Tibial nerve (tissue), 4 donors: ENCODE data around the gene FFAR1. TPM values are rescaled to one million over a fixed set of nuclear protein-coding genes. Genes with fewer than 3 reads are reported as not detected.
A peak's percentile ranks its signal among the peaks of the same experiment; 100 is the strongest.

Source experiments
- DNase-seq, 2 donors: peaks; one replicate each; pipeline ENCODE4 v3.0.0-alpha.2; 2019; ENCODE audit warnings: low spot score in 2 of 2
- H3K27ac ChIP-seq, 4 donors: fragments of 200-600 bp; sonication (generic) in 3 of 4; one replicate each; pipeline ENCODE4 v1.5.1; 2017 to 2019; ENCODE audit warnings: mild to moderate bottlenecking in 1 of 4
- H3K27me3 ChIP-seq, 2 donors: fragments of 200-600 bp; sonication (generic) in 1 of 2; one replicate each; pipeline versions ENCODE4 v1.5.1 to v1.6.0; 2017 to 2019
- H3K36me3 ChIP-seq, 3 donors: fragments of 200-600 bp; sonication (generic); one replicate each; pipeline ENCODE4 v1.5.1; 2018 to 2019
- H3K4me1 ChIP-seq, 4 donors: fragments of 200-600 bp; sonication (generic) in 3 of 4; one replicate each; pipeline ENCODE4 v1.5.1; 2017 to 2019
- H3K4me3 ChIP-seq, 4 donors: fragments of 200-600 bp; sonication (generic) in 3 of 4; one replicate each; pipeline ENCODE4 v1.5.1; 2017 to 2019; ENCODE audit warnings: mild to moderate bottlenecking in 1 of 4, moderate library complexity in 1 of 4
- H3K9me3 ChIP-seq, 4 donors: fragments of 200-600 bp; sonication (generic) in 3 of 4; one replicate each; pipeline ENCODE4 v1.5.1; 2017 to 2019
- EP300 ChIP-seq, 2 donors: sonication (generic); formaldehyde crosslinking; IDR thresholded peaks; one replicate each; pipeline ENCODE4 v1.6.1; 2017; ENCODE audit warnings: antibody characterized with exemption in 2 of 2, mild to moderate bottlenecking in 1 of 2
- POLR2A ChIP-seq, 2 donors: fragments of 450-650 bp; IDR thresholded peaks; one replicate each; pipeline ENCODE4 v1.6.1; 2017; ENCODE audit warnings: antibody characterized with exemption in 2 of 2, mild to moderate bottlenecking in 2 of 2, moderate library complexity in 2 of 2
- WGBS, 2 donors: methylation state at CpG; one replicate each; pipeline ENCODE4 v1.1.5; 2018; 5-methylcytosine and 5-hydroxymethylcytosine counted together
- total RNA-seq, 4 donors: library from RNA; depleted of rRNA; stranded (reverse); fragments of >200 nt; gene quantifications; one replicate each; pipeline ENCODE4 v1.1.0, GENCODE V29; 2016
- TF ChIP-seq, protein P1 (sequence below), 5 experiments: fragments of 200-600 bp in 3 of 5; fragments of 450-650 bp in 2 of 5; sonication (generic) in 3 of 5; IDR thresholded peaks; one replicate each; pipeline ENCODE4 v1.5.1; 2016 to 2019; ENCODE audit warnings: antibody characterized with exemption in 5 of 5, mild to moderate bottlenecking in 3 of 5, moderate library complexity in 2 of 5

FFAR1 gene
- total RNA-seq, 4 donors from 2014 or later = 0.59 TPM; not detected in 3

DNA sequence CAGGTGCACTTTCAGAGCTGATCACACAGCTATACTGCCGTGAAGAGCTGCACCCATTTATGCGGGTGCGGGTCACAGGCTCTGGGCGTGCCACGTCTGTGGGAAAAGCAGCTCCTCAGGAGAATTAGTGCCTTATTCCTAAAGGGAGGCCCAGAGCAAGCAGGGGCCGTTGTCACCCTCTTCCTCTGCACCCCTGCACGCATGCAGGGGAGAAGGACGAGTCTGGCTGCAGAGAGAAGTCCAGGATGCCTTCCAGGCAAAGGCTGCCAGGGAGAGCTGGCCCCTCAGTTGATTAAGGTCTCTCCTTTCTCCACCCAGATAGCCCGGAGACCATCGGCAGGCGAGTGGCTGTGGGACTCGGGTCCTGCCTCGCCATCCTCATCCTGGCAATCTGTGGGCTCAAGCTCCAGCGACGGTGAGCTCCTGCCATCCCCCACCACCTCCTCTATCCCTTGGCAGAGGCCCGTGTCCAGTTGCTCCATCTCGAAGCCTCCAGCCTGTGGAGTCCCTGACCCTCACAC is 3.1 kb upstream of the FFAR1 start:
- no peaks in the 10 kb centered on the region for H3K27me3 ChIP-seq
- peaks cover 0 to 6% (median 0%) of the 10 kb centered on the region in 4 donors for H3K4me1 ChIP-seq
- 77 to 78% methylated on average over 12 to 17 of the region's 17 CpGs for whole genome bisulfite sequencing, 2 donors
- DNase-seq = no peak
- no peaks in the 10 kb centered on the region for H3K9me3 ChIP-seq
- H3K27ac ChIP-seq = no peak overlapping the region
- H3K36me3 ChIP-seq = peaks cover 0 to 17% (median 0%) of the 10 kb centered on the region in 3 donors
- no peak overlapping the region for H3K4me3 ChIP-seq
- TF ChIP-seq POLR2A (IDR thresholded peaks at IDR 0.05) (no peak), EP300 (IDR thresholded peaks at IDR 0.05) (no peak)
- TF ChIP-seq, protein P1, sequence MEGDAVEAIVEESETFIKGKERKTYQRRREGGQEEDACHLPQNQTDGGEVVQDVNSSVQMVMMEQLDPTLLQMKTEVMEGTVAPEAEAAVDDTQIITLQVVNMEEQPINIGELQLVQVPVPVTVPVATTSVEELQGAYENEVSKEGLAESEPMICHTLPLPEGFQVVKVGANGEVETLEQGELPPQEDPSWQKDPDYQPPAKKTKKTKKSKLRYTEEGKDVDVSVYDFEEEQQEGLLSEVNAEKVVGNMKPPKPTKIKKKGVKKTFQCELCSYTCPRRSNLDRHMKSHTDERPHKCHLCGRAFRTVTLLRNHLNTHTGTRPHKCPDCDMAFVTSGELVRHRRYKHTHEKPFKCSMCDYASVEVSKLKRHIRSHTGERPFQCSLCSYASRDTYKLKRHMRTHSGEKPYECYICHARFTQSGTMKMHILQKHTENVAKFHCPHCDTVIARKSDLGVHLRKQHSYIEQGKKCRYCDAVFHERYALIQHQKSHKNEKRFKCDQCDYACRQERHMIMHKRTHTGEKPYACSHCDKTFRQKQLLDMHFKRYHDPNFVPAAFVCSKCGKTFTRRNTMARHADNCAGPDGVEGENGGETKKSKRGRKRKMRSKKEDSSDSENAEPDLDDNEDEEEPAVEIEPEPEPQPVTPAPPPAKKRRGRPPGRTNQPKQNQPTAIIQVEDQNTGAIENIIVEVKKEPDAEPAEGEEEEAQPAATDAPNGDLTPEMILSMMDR (IDR thresholded peaks at IDR 0.05) = no peak

DNA sequence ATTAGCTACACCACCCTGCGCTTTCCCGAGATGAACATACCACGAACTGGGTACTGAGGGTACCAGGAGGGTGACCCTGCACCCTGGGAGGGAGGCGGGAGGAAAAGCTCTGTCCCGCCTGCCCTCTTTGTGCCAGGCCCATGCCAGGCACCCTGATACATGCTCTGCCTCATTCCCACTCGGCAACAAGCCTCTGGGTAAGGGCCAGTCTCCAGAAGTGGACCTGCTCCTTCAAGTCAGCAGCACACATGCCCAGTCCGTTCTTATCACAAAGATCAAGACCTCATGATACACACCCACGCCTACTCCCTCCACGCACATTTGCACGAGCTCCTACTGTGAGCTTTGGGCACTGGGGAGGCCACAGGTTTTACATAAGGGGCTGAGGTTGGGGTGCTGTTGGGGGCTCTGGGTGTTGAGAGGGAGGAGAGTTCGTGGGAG is 2.0 kb upstream of the FFAR1 start:
- no peak for DNase-seq
- Histone ChIP-seq H3K4me3 (no peak overlapping the region), H3K27me3 (no peaks in the 10 kb centered on the region), H3K27ac (no peak overlapping the region), H3K36me3 (peaks cover 0 to 12% (median 0%) of the 10 kb centered on the region in 3 donors), H3K9me3 (no peaks in the 10 kb centered on the region), H3K4me1 (peaks cover 0 to 6% (median 0%) of the 10 kb centered on the region in 4 donors)
- 77 to 84% methylated on average over 11 of the region's 11 CpGs for WGBS, 2 donors
- no peak for TF ChIP-seq POLR2A (IDR thresholded peaks at IDR 0.05)
- TF ChIP-seq EP300 (IDR thresholded peaks at IDR 0.05) = no peak
- TF ChIP-seq, protein P1 (IDR thresholded peaks at IDR 0.05) = no peak

DNA sequence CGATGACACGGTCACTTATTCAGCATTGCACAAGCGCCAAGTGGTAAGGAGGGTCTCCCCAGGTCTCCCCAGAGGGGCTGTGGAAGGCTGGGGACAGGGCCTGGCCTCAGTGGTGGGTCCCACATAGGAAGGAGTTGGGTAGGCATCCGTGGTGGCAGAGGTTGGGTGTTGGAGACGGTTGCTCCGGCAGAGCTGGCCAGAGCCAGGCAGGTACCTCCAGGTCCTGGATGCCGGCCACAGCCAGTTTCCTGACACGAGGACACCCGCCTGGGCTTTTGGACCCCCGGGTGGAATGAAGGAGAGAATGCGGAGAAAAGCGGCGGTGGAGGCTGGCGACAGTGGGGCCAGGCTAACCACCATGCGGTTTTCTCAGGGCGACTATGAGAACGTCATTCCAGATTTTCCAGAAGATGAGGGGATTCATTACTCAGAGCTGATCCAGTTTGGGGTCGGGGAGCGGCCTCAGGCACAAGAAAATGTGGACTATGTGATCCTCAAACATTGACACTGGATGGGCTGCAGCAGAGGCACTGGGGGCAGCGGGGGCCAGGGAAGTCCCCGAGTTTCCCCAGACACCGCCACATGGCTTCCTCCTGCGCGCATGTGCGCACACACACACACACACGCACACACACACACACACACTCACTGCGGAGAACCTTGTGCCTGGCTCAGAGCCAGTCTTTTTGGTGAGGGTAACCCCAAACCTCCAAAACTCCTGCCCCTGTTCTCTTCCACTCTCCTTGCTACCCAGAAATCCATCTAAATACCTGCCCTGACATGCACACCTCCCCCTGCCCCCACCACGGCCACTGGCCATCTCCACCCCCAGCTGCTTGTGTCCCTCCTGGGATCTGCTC is 1.3 kb upstream of the FFAR1 start:
- Histone ChIP-seq H3K4me1 (peaks cover 0 to 6% (median 0%) of the 10 kb centered on the region in 4 donors), H3K36me3 (peaks cover 0 to 8% (median 0%) of the 10 kb centered on the region in 3 donors), H3K4me3 (no peak overlapping the region), H3K9me3 (no peaks in the 10 kb centered on the region), H3K27me3 (no peaks in the 10 kb centered on the region), H3K27ac (no peak overlapping the region)
- WGBS, 2 donors = 73% methylated on average over 28 of the region's 28 CpGs
- DNase-seq = peak in 1 of 2 donors; percentile 30
- TF ChIP-seq EP300 (IDR thresholded peaks at IDR 0.05) (no peak), POLR2A (IDR thresholded peaks at IDR 0.05) (no peak)
- TF ChIP-seq, protein P1 (IDR thresholded peaks at IDR 0.05) = no peak

DNA sequence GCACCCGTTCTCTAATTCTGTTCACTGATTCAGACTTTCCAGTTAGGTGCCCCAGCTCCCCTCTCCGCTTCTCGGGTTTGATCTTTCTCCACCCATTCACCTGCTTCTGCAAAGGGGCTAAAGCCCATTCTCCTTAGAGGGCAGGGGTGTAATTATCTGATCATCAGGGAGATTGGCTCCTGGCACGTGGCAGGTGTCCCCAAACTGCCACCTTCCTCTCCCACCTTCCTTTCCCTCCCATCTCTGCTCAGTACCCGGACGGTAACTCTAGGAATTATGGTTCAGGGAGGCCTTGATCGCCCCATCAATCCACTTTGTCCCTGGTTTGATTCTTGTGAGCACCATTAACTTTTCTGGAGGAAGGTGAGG is 212 bp downstream of the FFAR1 start:
- 76 to 79% methylated on average over 7 of the region's 7 CpGs for WGBS, 2 donors
- Histone ChIP-seq H3K4me1 (peaks cover 0 to 6% (median 0%) of the 10 kb centered on the region in 4 donors), H3K27ac (no peak overlapping the region), H3K9me3 (no peaks in the 10 kb centered on the region), H3K27me3 (no peaks in the 10 kb centered on the region), H3K36me3 (peaks cover 0 to 8% (median 0%) of the 10 kb centered on the region in 3 donors), H3K4me3 (no peak overlapping the region)
- DNase-seq = no peak
- TF ChIP-seq, protein P1 (IDR thresholded peaks at IDR 0.05) = no peak
- TF ChIP-seq EP300 (IDR thresholded peaks at IDR 0.05) (no peak), POLR2A (IDR thresholded peaks at IDR 0.05) (no peak)
